ENCODE results near the gene ASIC4.

- TF ChIP-seq CTCF (IDR thresholded peaks at IDR 0.05), result no peak
- no peak for TF ChIP-seq TCF7L2 (IDR thresholded peaks at IDR 0.05; ENCODE audit: low read depth, low read length)
Observed at GRCh38 chr2:219517954-219518778, 3.9 kb downstream of the ASIC4 start.
